ENCODE data around the gene ZNF396.

ZNF396 gene

DNA sequence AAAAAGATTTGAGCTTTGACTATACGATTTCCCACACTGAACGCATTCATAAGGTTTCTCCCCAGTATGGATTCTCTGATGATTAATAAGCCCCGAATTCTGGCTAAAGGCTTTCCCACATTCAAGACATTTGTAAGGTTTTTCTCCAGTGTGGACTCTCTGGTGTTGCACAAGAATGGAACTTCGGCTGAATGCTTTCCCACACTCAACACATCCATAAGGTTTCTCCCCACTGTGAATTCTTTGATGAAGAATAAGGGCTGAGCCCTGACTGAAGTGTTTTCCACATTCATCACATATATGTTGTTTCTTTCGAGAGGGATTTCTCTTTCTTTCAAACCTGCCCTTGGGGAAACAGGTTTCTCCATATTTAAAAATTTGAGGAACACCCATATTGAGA, 39.9 kb downstream of the ZNF396 start:
- H3K36me3 Mint-ChIP-seq, result peaks cover 77% of the 10 kb centered on the region
- no peaks in the 10 kb centered on the region for H3K9me3 Mint-ChIP-seq
- CTCF ChIA-PET, result no interaction called here
- no peak for DNase-seq
- peaks cover 17% of the 10 kb centered on the region for H3K4me1 Mint-ChIP-seq
- no peak overlapping the region for H3K4me3 Mint-ChIP-seq
- no peaks in the 10 kb centered on the region for H3K27me3 Mint-ChIP-seq
- H3K27ac Mint-ChIP-seq, result no peak overlapping the region

DNA sequence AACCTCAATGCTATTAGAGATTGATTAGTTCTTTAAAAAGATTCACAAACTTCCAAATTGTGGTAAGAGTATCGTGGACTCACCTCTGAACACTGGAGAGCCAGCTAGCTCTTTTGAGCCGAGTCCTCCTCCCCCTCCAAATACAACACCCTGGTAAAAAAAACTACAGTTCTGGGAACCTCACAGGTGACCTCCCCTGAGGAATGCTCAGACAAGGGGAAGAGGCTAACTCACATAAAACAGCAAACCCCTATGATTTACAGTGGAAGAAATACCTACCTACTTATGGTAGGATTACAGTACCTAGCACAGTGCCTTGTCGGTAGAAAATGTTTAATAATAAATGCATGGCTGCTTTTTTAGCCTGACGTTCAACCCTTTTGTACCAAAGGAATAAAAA, 41.3 kb downstream of the ZNF396 start:
- H3K4me1 Mint-ChIP-seq, result peaks cover 13% of the 10 kb centered on the region
- H3K36me3 Mint-ChIP-seq, result peaks cover 77% of the 10 kb centered on the region
- no peaks in the 10 kb centered on the region for H3K27me3 Mint-ChIP-seq
- DNase-seq, result no peak
- no peak overlapping the region for H3K4me3 Mint-ChIP-seq
- CTCF ChIA-PET, result no interaction called here
- H3K9me3 Mint-ChIP-seq, result no peaks in the 10 kb centered on the region
- no peak overlapping the region for H3K27ac Mint-ChIP-seq

DNA sequence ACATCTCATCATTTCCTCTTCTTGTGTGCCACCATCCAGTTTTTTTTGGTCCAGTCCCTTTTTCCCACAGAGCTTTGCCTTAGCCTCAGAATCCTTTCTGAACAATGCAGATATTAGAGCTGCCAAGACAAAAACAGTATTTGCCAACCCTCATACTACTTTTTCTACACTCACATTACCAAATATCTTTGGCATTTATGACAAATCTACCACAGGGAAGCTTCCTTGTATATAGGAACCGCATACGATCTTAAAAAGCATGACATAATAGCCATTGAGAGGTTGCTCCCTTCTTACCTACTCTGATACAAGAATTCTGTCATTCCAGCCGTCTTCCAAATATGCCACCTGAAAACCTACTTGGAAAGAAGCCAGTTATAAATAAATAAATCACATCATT, 42.3 kb downstream of the ZNF396 start:
- Mint-ChIP-seq H3K4me3 (no peak overlapping the region), H3K27ac (no peak overlapping the region), H3K27me3 (no peaks in the 10 kb centered on the region), H3K9me3 (no peaks in the 10 kb centered on the region), H3K36me3 (peaks cover 71% of the 10 kb centered on the region), H3K4me1 (peaks cover 8% of the 10 kb centered on the region)
- CTCF ChIA-PET, result interaction anchor here (0.6 kb wide), 1 partner anchor 21 kb away, joined by 3 read pairs; no protein-coding TSS in a partner anchor
- DNase-seq, result no peak

DNA sequence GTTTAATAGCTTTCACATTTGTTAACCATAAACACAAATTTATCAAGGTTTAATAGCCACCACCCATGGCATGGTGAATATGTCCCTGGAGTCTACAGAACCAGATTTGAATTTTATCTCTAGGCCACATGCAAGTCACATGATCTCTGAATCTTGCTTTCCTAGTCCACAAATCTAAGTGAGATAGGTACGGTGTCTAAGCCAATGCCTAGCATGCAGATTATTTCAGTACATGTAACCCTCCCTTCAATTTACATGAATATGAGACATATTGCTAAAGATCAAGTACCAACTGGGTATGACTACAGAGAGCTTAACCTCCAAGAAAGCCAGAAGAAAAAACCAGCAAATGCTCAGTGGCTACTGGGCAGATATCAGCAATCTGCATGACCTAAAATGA, 42.9 kb downstream of the ZNF396 start:
- no peaks in the 10 kb centered on the region for H3K9me3 Mint-ChIP-seq
- CTCF ChIA-PET, result interaction anchor here (0.6 kb wide), 1 partner anchor 21 kb away, joined by 3 read pairs; no protein-coding TSS in a partner anchor
- H3K4me3 Mint-ChIP-seq, result no peak overlapping the region
- no peaks in the 10 kb centered on the region for H3K27me3 Mint-ChIP-seq
- no peak for DNase-seq
- H3K4me1 Mint-ChIP-seq, result peaks cover 2% of the 10 kb centered on the region
- no peak overlapping the region for H3K27ac Mint-ChIP-seq
- peaks cover 64% of the 10 kb centered on the region for H3K36me3 Mint-ChIP-seq

DNA sequence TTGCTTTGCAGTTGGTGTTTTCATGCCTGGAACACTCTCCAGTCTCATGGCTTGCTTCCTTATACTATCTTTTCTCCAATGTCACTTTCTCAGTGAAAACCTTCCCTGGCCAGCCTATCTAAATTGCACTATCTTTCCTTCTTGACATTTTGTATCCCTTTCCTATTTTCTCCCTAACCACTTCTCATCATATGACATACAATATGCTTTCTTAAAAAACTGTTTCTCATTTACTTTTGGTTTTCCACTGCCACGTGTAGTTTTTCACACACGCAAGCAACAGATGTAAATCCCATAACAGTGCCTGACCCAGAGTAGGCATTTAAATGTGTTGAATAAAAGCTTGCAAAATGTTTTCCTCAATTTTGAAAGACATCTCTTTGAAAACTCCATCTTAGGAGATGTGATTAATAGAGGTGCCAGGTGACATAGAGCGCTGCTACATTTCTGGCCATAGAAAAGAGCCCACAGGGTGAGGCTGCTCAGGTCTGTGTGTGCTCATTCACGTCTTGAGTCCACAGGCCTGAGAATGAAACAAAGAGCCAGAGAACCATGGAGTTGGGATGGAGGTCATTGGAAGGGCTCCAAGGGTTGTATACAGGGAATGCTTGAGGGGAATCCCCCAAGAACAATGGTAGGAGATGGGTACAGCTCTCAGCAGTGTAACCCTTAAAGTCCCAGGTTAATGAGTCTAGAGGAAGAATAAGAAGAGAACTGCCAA, 45.6 kb downstream of the ZNF396 start:
- Mint-ChIP-seq H3K4me1 (peaks cover 2% of the 10 kb centered on the region), H3K4me3 (no peak overlapping the region), H3K27me3 (no peaks in the 10 kb centered on the region), H3K27ac (no peak overlapping the region), H3K9me3 (peaks cover 1% of the 10 kb centered on the region), H3K36me3 (peaks cover 39% of the 10 kb centered on the region)
- no peak for DNase-seq
- CTCF ChIA-PET, result no interaction called here

DNA sequence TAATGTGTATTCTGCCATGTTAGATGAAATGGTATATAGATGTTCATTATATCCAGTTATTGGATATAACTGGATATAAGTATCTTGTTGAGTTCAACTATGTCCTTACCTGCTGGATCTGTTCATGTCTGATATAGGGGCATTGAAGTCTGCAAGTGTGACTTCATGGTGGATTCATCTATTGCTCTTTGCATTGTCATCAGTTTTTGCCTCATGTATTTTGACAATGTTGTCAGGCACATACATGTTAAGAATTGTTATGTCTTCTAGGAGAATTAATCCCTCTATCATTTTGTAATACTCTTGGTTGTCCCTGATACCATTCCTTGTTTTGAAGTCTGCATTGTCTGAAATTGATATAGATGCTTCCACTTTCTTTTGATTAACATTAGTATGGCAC, 48.3 kb downstream of the ZNF396 start:
- CTCF ChIA-PET, result no interaction called here
- H3K27me3 Mint-ChIP-seq, result no peaks in the 10 kb centered on the region
- H3K9me3 Mint-ChIP-seq, result peaks cover 1% of the 10 kb centered on the region
- H3K4me3 Mint-ChIP-seq, result no peak overlapping the region
- DNase-seq, result no peak
- peaks cover 16% of the 10 kb centered on the region for H3K36me3 Mint-ChIP-seq
- H3K4me1 Mint-ChIP-seq, result no peaks in the 10 kb centered on the region
- H3K27ac Mint-ChIP-seq, result no peak overlapping the region

DNA sequence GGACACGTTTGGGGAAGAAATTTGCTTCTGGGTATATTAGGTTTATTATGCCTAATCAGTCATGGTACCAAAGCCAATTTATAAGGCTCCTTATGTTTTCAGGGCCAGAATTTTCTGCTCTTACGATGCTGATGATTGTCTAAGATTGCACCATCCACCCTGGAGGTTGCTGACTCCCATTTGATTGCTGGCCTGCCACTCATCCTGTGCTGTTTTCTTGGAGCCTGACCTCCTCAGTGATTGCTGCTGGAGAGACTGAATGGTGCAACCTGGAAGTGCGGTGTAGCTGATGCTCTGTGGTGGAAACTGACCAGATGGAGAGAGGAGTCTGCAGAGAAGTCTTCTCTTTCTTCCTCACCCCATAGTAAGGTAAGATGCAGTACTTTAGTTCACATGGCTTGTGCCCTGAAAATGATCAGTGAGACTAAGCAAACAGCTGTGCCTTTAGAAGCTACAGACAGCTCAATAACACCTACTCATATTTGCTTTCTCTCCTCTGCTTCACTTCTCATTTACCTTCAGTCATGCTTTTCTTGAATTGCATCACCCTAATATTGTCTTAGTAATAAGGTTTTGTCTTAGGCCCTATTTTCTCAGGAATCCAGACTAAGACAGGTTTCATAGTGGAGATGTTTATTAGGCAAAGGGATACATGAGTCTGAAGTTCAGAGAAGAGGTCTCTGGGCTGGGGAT, 50.3 kb downstream of the ZNF396 start:
- CTCF ChIA-PET, result no interaction called here
- H3K27me3 Mint-ChIP-seq, result no peaks in the 10 kb centered on the region
- H3K9me3 Mint-ChIP-seq, result peaks cover 1% of the 10 kb centered on the region
- H3K4me1 Mint-ChIP-seq, result no peaks in the 10 kb centered on the region
- no peak for DNase-seq
- no peak overlapping the region for H3K27ac Mint-ChIP-seq
- no peak overlapping the region for H3K4me3 Mint-ChIP-seq
- H3K36me3 Mint-ChIP-seq, result no peaks in the 10 kb centered on the region

DNA sequence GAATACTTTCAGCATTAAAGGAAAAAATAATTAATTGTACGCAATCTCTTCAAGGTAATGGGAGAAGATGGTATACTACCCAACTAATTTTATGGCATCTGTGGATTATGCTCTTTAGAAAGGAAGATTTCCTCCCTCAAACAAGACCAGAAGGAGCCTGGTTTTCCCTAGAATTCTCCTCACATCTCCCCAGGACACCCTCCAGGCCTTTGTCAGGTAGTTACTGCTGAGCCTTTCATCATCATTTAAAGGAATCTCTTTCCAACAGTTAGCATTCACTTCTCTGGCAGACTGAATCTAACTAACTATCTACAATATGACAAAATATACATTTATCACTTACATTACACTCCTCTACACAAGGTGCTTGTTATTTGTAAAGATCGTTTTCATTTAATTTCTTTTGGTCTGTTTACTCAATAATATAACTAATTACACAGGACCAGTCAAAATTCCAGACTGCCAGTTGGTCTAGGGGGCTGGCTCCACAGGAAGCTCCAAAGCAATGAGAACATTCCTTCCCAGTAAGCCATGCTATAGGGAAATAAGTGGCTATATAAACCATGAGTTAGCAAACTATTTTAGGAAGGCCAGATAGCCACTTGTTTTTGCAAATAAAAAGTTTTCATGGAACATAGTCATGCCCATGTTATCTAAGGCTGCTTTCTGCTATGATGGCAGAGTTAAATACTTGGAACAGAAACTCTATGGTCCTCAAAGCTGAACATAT, 52.0 kb downstream of the ZNF396 start:
- Mint-ChIP-seq H3K27me3 (no peaks in the 10 kb centered on the region), H3K36me3 (no peaks in the 10 kb centered on the region), H3K4me1 (no peaks in the 10 kb centered on the region), H3K9me3 (peaks cover 1% of the 10 kb centered on the region), H3K27ac (no peak overlapping the region), H3K4me3 (no peak overlapping the region)
- no peak for DNase-seq
- CTCF ChIA-PET, result no interaction called here

DNA sequence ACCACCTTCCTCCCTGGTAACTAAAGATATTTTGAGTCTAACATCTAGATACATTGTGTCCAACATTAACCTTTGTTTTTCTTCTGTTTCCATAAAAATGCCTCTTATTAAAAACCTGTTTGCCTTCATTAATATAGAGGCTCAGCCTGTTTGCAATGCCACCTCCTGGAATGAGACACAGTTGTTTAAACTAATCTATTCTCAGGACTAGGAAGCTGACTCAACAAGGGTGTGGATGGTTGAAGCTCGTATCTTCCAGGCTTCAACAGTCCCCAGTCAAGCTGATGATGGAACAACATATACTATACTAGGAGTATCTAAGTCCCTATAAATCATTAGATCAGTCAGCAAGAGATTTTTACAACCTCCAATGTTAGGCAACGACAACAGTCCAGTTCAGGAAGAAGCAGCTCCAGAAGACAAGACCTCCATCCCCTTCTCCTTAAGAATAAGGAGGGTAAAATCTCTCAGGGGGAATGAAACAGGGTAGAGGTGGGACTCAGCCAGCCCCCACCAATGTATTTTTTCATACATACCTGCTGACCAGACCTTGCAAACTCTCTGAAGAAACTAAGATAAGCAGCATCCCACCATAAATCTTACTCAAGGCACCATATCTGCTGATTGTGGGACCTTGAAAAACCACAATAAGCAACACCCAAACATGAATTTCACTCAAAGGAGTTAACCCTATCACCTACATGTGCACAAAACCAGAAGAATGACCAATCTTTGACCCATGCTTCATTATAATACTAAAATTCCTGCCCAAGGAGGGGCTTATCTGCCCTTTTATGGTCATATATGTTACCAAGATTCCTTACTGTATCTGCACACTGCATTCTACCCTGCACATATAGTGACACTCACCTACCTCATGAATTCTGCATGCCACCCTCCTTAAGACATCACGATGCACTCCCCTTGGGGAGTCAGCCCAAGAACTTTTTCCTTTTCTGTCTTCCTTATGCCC, 54.4 kb downstream of the ZNF396 start:
- DNase-seq, result no peak
- Mint-ChIP-seq H3K4me1 (no peaks in the 10 kb centered on the region), H3K27me3 (no peaks in the 10 kb centered on the region), H3K27ac (no peak overlapping the region), H3K4me3 (no peak overlapping the region), H3K9me3 (peaks cover 1% of the 10 kb centered on the region), H3K36me3 (no peaks in the 10 kb centered on the region)
- CTCF ChIA-PET, result no interaction called here
